Rectal smooth muscle tissue (tissue), 1 donor: ENCODE data around the gene TTC28.
"Not testable (repeated sequence)": the region's sequence is repeated elsewhere in the genome, so short reads cannot be mapped to it uniquely, and the experiment has no call there.

ENCODE experiments used
- H3K27ac ChIP-seq: one replicate; pipeline ENCODE4 v1.7.0; 2013; ENCODE audit warnings: low read depth, low read length, inconsistent platforms
- H3K27me3 ChIP-seq: one replicate; pipeline ENCODE4 v1.7.0; 2013; ENCODE audit warnings: low read length; ENCODE audit not compliant: control insufficient read depth, insufficient read depth
- H3K36me3 ChIP-seq: one replicate; pipeline ENCODE4 v1.7.0; 2013; ENCODE audit warnings: low read length; ENCODE audit not compliant: control insufficient read depth, insufficient read depth
- H3K4me1 ChIP-seq: one replicate; pipeline ENCODE4 v1.7.0; 2013; ENCODE audit warnings: low read length; ENCODE audit not compliant: control insufficient read depth, insufficient read depth
- H3K4me3 ChIP-seq: one replicate; pipeline ENCODE4 v1.7.0; 2013; ENCODE audit warnings: low read length
- H3K9ac ChIP-seq: one replicate; pipeline ENCODE4 v1.7.0; 2013; ENCODE audit warnings: low read length

Gene TTC28

GRCh38 chr22:28095316-28096095 is 584.1 kb downstream of the TTC28 start:
- peaks cover 5% of the 10 kb centered on the region for H3K36me3 ChIP-seq
- H3K27ac ChIP-seq, result no peak overlapping the region
- no peak overlapping the region for H3K9ac ChIP-seq

GRCh38 chr22:28094771-28095170 is 584.9 kb downstream of the TTC28 start:
- H3K27ac ChIP-seq, result no peak overlapping the region
- peaks cover 4% of the 10 kb centered on the region for H3K36me3 ChIP-seq
- no peaks in the 10 kb centered on the region for H3K4me1 ChIP-seq
- H3K4me3 ChIP-seq, result no peak overlapping the region
- H3K9ac ChIP-seq, result no peak overlapping the region
- no peaks in the 10 kb centered on the region for H3K27me3 ChIP-seq

More at GRCh38 chr22:28095316-28096095, 584.1 kb downstream of the TTC28 start:
- H3K27me3 ChIP-seq, result no peaks in the 10 kb centered on the region
- no peak overlapping the region for H3K4me3 ChIP-seq
- no peaks in the 10 kb centered on the region for H3K4me1 ChIP-seq

- no peaks in the 10 kb centered on the region for H3K27me3 ChIP-seq
- H3K36me3 ChIP-seq, result no peaks in the 10 kb centered on the region
- no peaks in the 10 kb centered on the region for H3K4me1 ChIP-seq
- H3K9ac ChIP-seq, result no peak overlapping the region
- no peak overlapping the region for H3K4me3 ChIP-seq
- no peak overlapping the region for H3K27ac ChIP-seq
These were observed 585.9 kb downstream of the TTC28 start for GRCh38 chr22:28093711-28094110.

- Histone ChIP-seq H3K27me3 (no peaks in the 10 kb centered on the region), H3K9ac (no peak overlapping the region), H3K27ac (no peak overlapping the region), H3K4me3 (no peak overlapping the region), H3K36me3 (no peaks in the 10 kb centered on the region), H3K4me1 (no peaks in the 10 kb centered on the region)
These were observed 588.2 kb downstream of the TTC28 start for GRCh38 chr22:28091486-28091885.

- not testable (repeated sequence) for H3K36me3 ChIP-seq, H3K4me3 ChIP-seq, H3K4me1 ChIP-seq, H3K27me3 ChIP-seq, H3K27ac ChIP-seq, H3K9ac ChIP-seq
These were observed 590.1 kb downstream of the TTC28 start for GRCh38 chr22:28089541-28089940.

- Histone ChIP-seq H3K27me3 (no peaks in the 10 kb centered on the region), H3K27ac (no peak overlapping the region), H3K9ac (no peak overlapping the region), H3K4me1 (peaks cover 10% of the 10 kb centered on the region), H3K4me3 (no peak overlapping the region), H3K36me3 (no peaks in the 10 kb centered on the region)
These were observed 602.5 kb downstream of the TTC28 start for GRCh38 chr22:28077166-28077565.

- Histone ChIP-seq H3K4me3 (no peak overlapping the region), H3K27me3 (no peaks in the 10 kb centered on the region), H3K4me1 (peaks cover 10% of the 10 kb centered on the region), H3K36me3 (no peaks in the 10 kb centered on the region), H3K9ac (no peak overlapping the region), H3K27ac (no peak overlapping the region)
These were observed 604.2 kb downstream of the TTC28 start for GRCh38 chr22:28075358-28075981.

GRCh38 chr22:28074526-28074925 is 605.1 kb downstream of the TTC28 start:
- no peaks in the 10 kb centered on the region for H3K27me3 ChIP-seq
- H3K9ac ChIP-seq, result no peak overlapping the region
- peaks cover 10% of the 10 kb centered on the region for H3K4me1 ChIP-seq
- H3K27ac ChIP-seq, result no peak overlapping the region
- H3K4me3 ChIP-seq, result no peak overlapping the region
- H3K36me3 ChIP-seq, result no peaks in the 10 kb centered on the region

- no peaks in the 10 kb centered on the region for H3K27me3 ChIP-seq
- H3K36me3 ChIP-seq, result no peaks in the 10 kb centered on the region
- H3K27ac ChIP-seq, result no peak overlapping the region
- no peak overlapping the region for H3K4me3 ChIP-seq
- H3K4me1 ChIP-seq, result peaks cover 10% of the 10 kb centered on the region
- H3K9ac ChIP-seq, result no peak overlapping the region
These were observed 607.6 kb downstream of the TTC28 start for GRCh38 chr22:28072066-28072465.

- no peak overlapping the region for H3K27ac ChIP-seq
- no peaks in the 10 kb centered on the region for H3K4me1 ChIP-seq
- H3K36me3 ChIP-seq, result no peaks in the 10 kb centered on the region
- H3K4me3 ChIP-seq, result no peak overlapping the region
- no peaks in the 10 kb centered on the region for H3K27me3 ChIP-seq
- H3K9ac ChIP-seq, result no peak overlapping the region
These were observed 610.8 kb downstream of the TTC28 start for GRCh38 chr22:28068826-28069225.

- H3K27ac ChIP-seq, result no peak overlapping the region
- no peaks in the 10 kb centered on the region for H3K4me1 ChIP-seq
These were observed 614.7 kb downstream of the TTC28 start for GRCh38 chr22:28064920-28065319.

GRCh38 chr22:28063656-28064055 is 616.0 kb downstream of the TTC28 start:
- Histone ChIP-seq H3K27ac (no peak overlapping the region), H3K4me1 (no peaks in the 10 kb centered on the region), H3K36me3 (no peaks in the 10 kb centered on the region), H3K4me3 (no peak overlapping the region), H3K9ac (no peak overlapping the region), H3K27me3 (no peaks in the 10 kb centered on the region)

More at GRCh38 chr22:28064920-28065319, 614.7 kb downstream of the TTC28 start:
- Histone ChIP-seq H3K9ac (no peak overlapping the region), H3K36me3 (no peaks in the 10 kb centered on the region), H3K4me3 (no peak overlapping the region), H3K27me3 (no peaks in the 10 kb centered on the region)

- H3K36me3 ChIP-seq, H3K4me3 ChIP-seq, H3K27ac ChIP-seq, H3K27me3 ChIP-seq, H3K4me1 ChIP-seq, H3K9ac ChIP-seq: not testable (repeated sequence)
These were observed 619.0 kb downstream of the TTC28 start for GRCh38 chr22:28060594-28060993.
